HepG2 (cell line): ENCODE measurements around the gene P2RY6. TPM values are rescaled to one million over a fixed set of nuclear protein-coding genes. Genes with fewer than 3 reads are reported as not detected.
A peak's percentile ranks its signal among the peaks of the same experiment; 100 is the strongest.

Source experiments
- ARHGAP35 ChIP-seq: sonication (generic); formaldehyde crosslinking; IDR thresholded peaks from 2 replicates; pipeline ENCODE4 v1.9.0; 2022; ENCODE audit warnings: mild to moderate bottlenecking, inconsistent platforms, moderate library complexity, missing genetic modification reagents, borderline replicate concordance
- ARNTL ChIP-seq: sonication (generic); formaldehyde crosslinking; IDR thresholded peaks from 2 replicates; pipeline ENCODE4 v1.4.0; 2020; ENCODE audit warnings: mild to moderate bottlenecking, missing genetic modification reagents
- CBX1 ChIP-seq: IDR thresholded peaks from one replicate; pipeline ENCODE4 v1.6.1; 2016; ENCODE audit warnings: antibody characterized with exemption, low read depth
- NRL ChIP-seq: sonication (generic); formaldehyde crosslinking; IDR thresholded peaks from 2 replicates; pipeline ENCODE4 v1.5.0; 2020; ENCODE audit warnings: missing genetic modification reagents, mild to moderate bottlenecking, moderate library complexity, borderline replicate concordance
- SCMH1 ChIP-seq: sonication (generic); formaldehyde crosslinking; IDR thresholded peaks from 2 replicates; pipeline ENCODE4 v1.9.0; 2021; ENCODE audit warnings: missing genetic modification reagents, mild to moderate bottlenecking, borderline replicate concordance
- STAT5B ChIP-seq: sonication (generic); formaldehyde crosslinking; IDR thresholded peaks from 2 replicates; pipeline ENCODE4 v1.4.0; 2020; ENCODE audit warnings: missing genetic modification reagents
- TBX2 ChIP-seq: sonication (generic); formaldehyde crosslinking; IDR thresholded peaks from 2 replicates; pipeline ENCODE4 v1.5.0; 2020; ENCODE audit warnings: missing genetic modification reagents, mild to moderate bottlenecking, borderline replicate concordance
- ZNF3 ChIP-seq: IDR thresholded peaks from 2 replicates; pipeline ENCODE4 v1.7.0; 2017; ENCODE audit warnings: inconsistent platforms
- ZNF572 ChIP-seq: sonication (generic); formaldehyde crosslinking; IDR thresholded peaks from 2 replicates; pipeline ENCODE4 v1.5.1; 2020; ENCODE audit warnings: mild to moderate bottlenecking, missing genetic modification reagents
- polyA plus RNA-seq, 8 experiments: library from polyadenylated mRNA; depleted of rRNA in 3 of 8; stranded (reverse) in 7 of 8; unstranded in 1 of 8; fragments of >200 nt; fragmentation: Illumina TruSeq in 4 of 8; extraction: Trizol in 4 of 8; gene quantifications; 2 replicates each; pipeline versions ENCODE4 v1.2.1 to v1.2.3, GENCODE V29; 2011 to 2016; ENCODE audit warnings: low read depth in 4 of 8, missing spikeins in 1 of 8, mixed read lengths in 1 of 8; ENCODE audit not compliant: insufficient read depth in 1 of 8
- total RNA-seq, 5 experiments: library from RNA; depleted of rRNA; stranded (reverse); fragments of >200 nt; fragmentation: Illumina TruSeq; extraction: Trizol; gene quantifications; 2 replicates each; pipeline ENCODE4 v1.2.3, GENCODE V29; 2016; ENCODE audit warnings: low read depth in 1 of 5
- TF ChIP-seq, protein P1 (sequence below), 2 experiments: fragments of 450-650 bp in 1 of 2; sonication (generic) in 1 of 2; formaldehyde crosslinking in 1 of 2; IDR thresholded peaks; 2 replicates each; pipeline versions ENCODE4 v1.6.1 to v1.8.0; 2016 to 2022; ENCODE audit warnings: antibody characterized with exemption in 1 of 2, mild to moderate bottlenecking in 1 of 2, missing genetic modification reagents in 1 of 2
- TF ChIP-seq, protein P2 (sequence below): sonication (generic); formaldehyde crosslinking; IDR thresholded peaks from 2 replicates; pipeline ENCODE4 v1.8.1; 2023; ENCODE audit warnings: missing genetic modification reagents, inconsistent platforms, borderline replicate concordance
- TF ChIP-seq, protein P3 (sequence below): sonication (generic); formaldehyde crosslinking; IDR thresholded peaks from 2 replicates; pipeline ENCODE4 v1.4.0; 2020; ENCODE audit warnings: missing genetic modification reagents, borderline replicate concordance
- TF ChIP-seq, protein P4 (sequence below): sonication (generic); formaldehyde crosslinking; IDR thresholded peaks from 2 replicates; pipeline ENCODE4 v1.4.0; 2020; ENCODE audit warnings: low read depth, mild to moderate bottlenecking, missing genetic modification reagents

The P2RY6 gene
- total and polyA plus RNA-seq, 2 of the 13 experiments (the other 11 are each of a cell fraction or from before 2014, with no cell fraction given) = 0.09 to 0.29 TPM

DNA sequence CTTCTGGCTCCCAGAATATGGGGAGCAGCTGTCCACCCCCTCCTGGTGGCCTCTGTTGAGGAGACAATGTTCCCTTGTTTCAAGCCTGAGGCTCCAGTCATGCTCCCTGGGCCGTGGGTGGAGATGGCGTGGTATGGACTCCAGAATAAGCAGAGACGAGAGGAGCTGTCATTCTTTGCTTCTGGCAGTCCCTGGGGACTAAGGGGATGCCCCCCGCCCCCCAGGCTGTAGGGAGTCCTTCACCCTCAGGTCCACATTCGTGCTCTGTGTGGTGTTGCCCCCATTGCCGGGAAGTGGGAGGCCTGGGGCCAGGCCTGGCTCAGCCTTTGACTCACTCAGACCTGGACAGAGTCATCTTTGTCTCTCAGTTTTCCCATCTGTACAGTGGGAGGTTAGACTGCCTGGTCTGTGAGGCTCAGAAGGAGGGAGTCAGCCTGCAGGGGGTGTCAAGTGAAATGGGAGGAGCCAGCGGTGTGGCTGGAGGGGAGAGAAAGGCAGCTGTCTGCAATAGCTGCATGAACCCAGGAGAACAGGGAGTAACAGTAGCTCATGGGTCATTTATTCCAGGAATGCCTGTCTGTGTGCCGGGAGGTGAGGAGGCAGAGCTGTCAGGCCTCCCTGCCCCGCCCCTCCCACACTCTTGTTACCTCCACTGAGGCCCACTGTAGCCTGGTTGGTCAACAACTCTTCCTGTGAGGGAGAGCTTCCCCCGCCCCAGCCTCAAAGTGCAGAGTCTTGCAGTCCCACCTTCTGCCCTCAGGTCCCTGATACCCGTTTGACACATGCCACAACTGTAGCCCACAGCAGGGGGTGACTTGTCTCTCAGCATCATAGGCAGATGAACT is 42.2 kb downstream of the P2RY6 start (continued):
- TF ChIP-seq, protein P1, sequence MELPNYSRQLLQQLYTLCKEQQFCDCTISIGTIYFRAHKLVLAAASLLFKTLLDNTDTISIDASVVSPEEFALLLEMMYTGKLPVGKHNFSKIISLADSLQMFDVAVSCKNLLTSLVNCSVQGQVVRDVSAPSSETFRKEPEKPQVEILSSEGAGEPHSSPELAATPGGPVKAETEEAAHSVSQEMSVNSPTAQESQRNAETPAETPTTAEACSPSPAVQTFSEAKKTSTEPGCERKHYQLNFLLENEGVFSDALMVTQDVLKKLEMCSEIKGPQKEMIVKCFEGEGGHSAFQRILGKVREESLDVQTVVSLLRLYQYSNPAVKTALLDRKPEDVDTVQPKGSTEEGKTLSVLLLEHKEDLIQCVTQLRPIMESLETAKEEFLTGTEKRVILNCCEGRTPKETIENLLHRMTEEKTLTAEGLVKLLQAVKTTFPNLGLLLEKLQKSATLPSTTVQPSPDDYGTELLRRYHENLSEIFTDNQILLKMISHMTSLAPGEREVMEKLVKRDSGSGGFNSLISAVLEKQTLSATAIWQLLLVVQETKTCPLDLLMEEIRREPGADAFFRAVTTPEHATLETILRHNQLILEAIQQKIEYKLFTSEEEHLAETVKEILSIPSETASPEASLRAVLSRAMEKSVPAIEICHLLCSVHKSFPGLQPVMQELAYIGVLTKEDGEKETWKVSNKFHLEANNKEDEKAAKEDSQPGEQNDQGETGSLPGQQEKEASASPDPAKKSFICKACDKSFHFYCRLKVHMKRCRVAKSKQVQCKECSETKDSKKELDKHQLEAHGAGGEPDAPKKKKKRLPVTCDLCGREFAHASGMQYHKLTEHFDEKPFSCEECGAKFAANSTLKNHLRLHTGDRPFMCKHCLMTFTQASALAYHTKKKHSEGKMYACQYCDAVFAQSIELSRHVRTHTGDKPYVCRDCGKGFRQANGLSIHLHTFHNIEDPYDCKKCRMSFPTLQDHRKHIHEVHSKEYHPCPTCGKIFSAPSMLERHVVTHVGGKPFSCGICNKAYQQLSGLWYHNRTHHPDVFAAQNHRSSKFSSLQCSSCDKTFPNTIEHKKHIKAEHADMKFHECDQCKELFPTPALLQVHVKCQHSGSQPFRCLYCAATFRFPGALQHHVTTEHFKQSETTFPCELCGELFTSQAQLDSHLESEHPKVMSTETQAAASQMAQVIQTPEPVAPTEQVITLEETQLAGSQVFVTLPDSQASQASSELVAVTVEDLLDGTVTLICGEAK (IDR thresholded peaks at IDR 0.05) = no peak
- TF ChIP-seq, protein P1 (CRISPR knock-in tag; IDR thresholded peaks at IDR 0.05) = peak; percentile 49; the same call in 1 of the 2 replicates
- TF ChIP-seq CBX1 = peak; percentile 43
- no peak for TF ChIP-seq ZNF572
- peak; percentile 47; the same call in 1 of the 2 replicates for TF ChIP-seq NRL
- TF ChIP-seq TBX2 (CRISPR knock-in tag) = peak; percentile 79
- TF ChIP-seq, protein P2, sequence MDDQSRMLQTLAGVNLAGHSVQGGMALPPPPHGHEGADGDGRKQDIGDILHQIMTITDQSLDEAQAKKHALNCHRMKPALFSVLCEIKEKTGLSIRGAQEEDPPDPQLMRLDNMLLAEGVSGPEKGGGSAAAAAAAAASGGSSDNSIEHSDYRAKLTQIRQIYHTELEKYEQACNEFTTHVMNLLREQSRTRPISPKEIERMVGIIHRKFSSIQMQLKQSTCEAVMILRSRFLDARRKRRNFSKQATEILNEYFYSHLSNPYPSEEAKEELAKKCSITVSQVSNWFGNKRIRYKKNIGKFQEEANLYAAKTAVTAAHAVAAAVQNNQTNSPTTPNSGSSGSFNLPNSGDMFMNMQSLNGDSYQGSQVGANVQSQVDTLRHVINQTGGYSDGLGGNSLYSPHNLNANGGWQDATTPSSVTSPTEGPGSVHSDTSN (CRISPR knock-in tag) = no peak
- TF ChIP-seq, protein P3, sequence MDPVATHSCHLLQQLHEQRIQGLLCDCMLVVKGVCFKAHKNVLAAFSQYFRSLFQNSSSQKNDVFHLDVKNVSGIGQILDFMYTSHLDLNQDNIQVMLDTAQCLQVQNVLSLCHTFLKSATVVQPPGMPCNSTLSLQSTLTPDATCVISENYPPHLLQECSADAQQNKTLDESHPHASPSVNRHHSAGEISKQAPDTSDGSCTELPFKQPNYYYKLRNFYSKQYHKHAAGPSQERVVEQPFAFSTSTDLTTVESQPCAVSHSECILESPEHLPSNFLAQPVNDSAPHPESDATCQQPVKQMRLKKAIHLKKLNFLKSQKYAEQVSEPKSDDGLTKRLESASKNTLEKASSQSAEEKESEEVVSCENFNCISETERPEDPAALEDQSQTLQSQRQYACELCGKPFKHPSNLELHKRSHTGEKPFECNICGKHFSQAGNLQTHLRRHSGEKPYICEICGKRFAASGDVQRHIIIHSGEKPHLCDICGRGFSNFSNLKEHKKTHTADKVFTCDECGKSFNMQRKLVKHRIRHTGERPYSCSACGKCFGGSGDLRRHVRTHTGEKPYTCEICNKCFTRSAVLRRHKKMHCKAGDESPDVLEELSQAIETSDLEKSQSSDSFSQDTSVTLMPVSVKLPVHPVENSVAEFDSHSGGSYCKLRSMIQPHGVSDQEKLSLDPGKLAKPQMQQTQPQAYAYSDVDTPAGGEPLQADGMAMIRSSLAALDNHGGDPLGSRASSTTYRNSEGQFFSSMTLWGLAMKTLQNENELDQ (CRISPR knock-in tag) = no peak
- TF ChIP-seq STAT5B (CRISPR knock-in tag) = no peak
- TF ChIP-seq, protein P4, sequence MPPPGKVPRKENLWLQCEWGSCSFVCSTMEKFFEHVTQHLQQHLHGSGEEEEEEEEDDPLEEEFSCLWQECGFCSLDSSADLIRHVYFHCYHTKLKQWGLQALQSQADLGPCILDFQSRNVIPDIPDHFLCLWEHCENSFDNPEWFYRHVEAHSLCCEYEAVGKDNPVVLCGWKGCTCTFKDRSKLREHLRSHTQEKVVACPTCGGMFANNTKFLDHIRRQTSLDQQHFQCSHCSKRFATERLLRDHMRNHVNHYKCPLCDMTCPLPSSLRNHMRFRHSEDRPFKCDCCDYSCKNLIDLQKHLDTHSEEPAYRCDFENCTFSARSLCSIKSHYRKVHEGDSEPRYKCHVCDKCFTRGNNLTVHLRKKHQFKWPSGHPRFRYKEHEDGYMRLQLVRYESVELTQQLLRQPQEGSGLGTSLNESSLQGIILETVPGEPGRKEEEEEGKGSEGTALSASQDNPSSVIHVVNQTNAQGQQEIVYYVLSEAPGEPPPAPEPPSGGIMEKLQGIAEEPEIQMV = peak; percentile 26; the same call in 1 of the 2 replicates
- no peak for TF ChIP-seq SCMH1 (CRISPR knock-in tag)
- TF ChIP-seq ARHGAP35 (CRISPR knock-in tag) = no peak
- TF ChIP-seq ZNF3 (CRISPR knock-in tag) = no peak
- no peak for TF ChIP-seq ARNTL
